ENCODE data around the gene CAMTA1.

The CAMTA1 gene

GRCh38 chr1:6979003-6979613 lies 193.9 kb downstream of the CAMTA1 start:
- no peak for DNase-seq (ENCODE audit: low read depth)
- no peak for TF ChIP-seq CTCF (IDR thresholded peaks at IDR 0.05; ENCODE audit: low read depth, low read length, missing control alignments)
- H3K4me3 ChIP-seq (ENCODE audit: low read depth, low read length) = no peak overlapping the region

- H3K4me3 ChIP-seq (ENCODE audit: low read depth, low read length) = no peak overlapping the region
- no peak for DNase-seq (ENCODE audit: low read depth)
- no peak for TF ChIP-seq CTCF (IDR thresholded peaks at IDR 0.05; ENCODE audit: low read depth, low read length, missing control alignments)
These were observed 196.3 kb downstream of the CAMTA1 start for GRCh38 chr1:6981595-6981994.

- H3K4me3 ChIP-seq (ENCODE audit: low read depth, low read length) = no peak overlapping the region
- no peak for DNase-seq (ENCODE audit: low read depth)
- TF ChIP-seq CTCF (IDR thresholded peaks at IDR 0.05; ENCODE audit: low read depth, low read length, missing control alignments) = no peak
These were observed 197.2 kb downstream of the CAMTA1 start for GRCh38 chr1:6982443-6982842.

GRCh38 chr1:6982860-6983259 lies 197.6 kb downstream of the CAMTA1 start:
- TF ChIP-seq CTCF (IDR thresholded peaks at IDR 0.05; ENCODE audit: low read depth, low read length, missing control alignments) = no peak
- no peak for DNase-seq (ENCODE audit: low read depth)
- no peak overlapping the region for H3K4me3 ChIP-seq (ENCODE audit: low read depth, low read length)

GRCh38 chr1:6984536-6984935 lies 199.3 kb downstream of the CAMTA1 start:
- no peak overlapping the region for H3K4me3 ChIP-seq (ENCODE audit: low read depth, low read length)
- no peak for TF ChIP-seq CTCF (IDR thresholded peaks at IDR 0.05; ENCODE audit: low read depth, low read length, missing control alignments)
- DNase-seq (ENCODE audit: low read depth) = no peak

- DNase-seq (ENCODE audit: low read depth) = no peak
- no peak for TF ChIP-seq CTCF (IDR thresholded peaks at IDR 0.05; ENCODE audit: low read depth, low read length, missing control alignments)
These were observed 199.7 kb downstream of the CAMTA1 start for GRCh38 chr1:6984986-6985385.

GRCh38 chr1:6985549-6986276 lies 200.5 kb downstream of the CAMTA1 start:
- DNase-seq (ENCODE audit: low read depth) = no peak
- no peak overlapping the region for H3K4me3 ChIP-seq (ENCODE audit: low read depth, low read length)
- TF ChIP-seq CTCF (IDR thresholded peaks at IDR 0.05; ENCODE audit: low read depth, low read length, missing control alignments) = no peak

More at GRCh38 chr1:6984986-6985385, 199.7 kb downstream of the CAMTA1 start:
- H3K4me3 ChIP-seq (ENCODE audit: low read depth, low read length) = no peak overlapping the region

All from GM12864 (cell line).